Activated CD4-positive, CD25-positive, alpha-beta regulatory T cell (primary cell): Measurements from ENCODE around the gene GPR141.

Source experiments
- DNase-seq, 4 experiments: peaks; one replicate each; lab custom pipeline; 2025; lab: John Stamatoyannopoulos, UW

Gene GPR141

GRCh38 chr7:37732253-37732652, 48.7 kb downstream of the GPR141 start:
- no peak for DNase-seq

DNA sequence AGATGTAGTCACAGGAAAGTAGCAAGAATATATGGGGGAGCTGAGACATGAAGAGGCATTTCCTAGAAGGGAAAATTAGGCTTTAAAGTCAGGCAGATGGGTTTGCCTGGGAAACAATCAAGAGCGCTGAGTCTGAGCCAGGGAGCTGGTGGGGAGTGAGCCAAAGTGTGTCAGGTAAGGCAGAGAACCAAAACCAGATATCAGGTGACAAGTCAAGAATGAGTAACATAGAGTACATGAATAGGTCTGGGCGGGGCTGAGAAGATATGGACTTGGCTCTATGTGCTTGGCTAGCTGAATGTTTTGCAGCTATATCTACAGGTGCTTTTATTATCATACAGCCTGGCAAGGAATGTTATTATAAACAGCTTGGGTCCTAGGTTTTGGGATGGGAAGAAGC, 49.3 kb downstream of the GPR141 start:
- DNase-seq, result no peak

DNA sequence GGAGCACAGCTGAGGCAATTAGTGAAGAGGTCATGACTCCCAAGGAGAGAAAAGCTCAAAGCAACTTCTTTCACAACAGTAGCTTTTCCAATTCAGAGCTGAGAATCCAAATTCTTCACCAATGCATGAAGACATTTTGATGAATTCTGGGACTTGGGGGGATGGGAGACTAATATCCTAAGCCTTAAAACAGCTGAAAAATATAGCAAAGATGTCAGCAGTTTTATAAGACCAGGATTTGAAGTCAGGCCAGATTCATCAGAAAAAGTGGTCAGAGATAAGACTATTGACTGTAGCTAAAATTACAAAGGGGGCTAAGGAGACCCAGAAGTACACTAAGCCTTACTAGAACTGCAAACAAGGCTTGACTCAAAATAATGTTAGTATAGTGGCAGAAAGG, 51.6 kb downstream of the GPR141 start:
- DNase-seq, result no peak

- DNase-seq, result no peak
Observed at GRCh38 chr7:37738321-37738720, 54.8 kb downstream of the GPR141 start.

DNA sequence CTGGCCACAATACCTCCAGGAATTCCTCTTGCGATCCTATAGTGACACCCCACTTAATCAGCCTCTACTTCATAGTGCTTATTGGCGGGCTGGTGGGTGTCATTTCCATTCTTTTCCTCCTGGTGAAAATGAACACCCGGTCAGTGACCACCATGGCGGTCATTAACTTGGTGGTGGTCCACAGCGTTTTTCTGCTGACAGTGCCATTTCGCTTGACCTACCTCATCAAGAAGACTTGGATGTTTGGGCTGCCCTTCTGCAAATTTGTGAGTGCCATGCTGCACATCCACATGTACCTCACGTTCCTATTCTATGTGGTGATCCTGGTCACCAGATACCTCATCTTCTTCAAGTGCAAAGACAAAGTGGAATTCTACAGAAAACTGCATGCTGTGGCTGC, 56.8 kb downstream of the GPR141 start:
- DNase-seq, result no peak

DNA sequence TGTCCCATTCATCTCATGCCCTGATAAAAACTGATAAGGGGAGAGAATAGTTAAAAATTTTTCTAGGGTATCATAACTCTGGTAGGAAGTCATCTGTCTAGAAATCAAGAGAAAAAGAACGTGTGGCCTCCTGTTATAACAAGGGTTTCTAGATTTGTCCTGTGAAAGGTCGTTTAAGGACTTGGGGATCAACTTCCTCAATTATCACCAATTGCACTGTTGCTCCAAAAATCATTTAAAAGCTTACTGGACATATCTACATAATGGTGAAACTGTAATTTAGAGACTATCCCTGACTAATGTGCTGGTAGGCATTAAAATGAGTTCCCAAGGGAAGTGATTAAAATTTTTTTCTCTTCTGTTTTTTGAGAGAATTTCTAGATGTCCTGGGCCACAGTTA, 58.2 kb downstream of the GPR141 start:
- no peak for DNase-seq

GRCh38 chr7:37751096-37751495, 67.5 kb downstream of the GPR141 start:
- no peak for DNase-seq

DNA sequence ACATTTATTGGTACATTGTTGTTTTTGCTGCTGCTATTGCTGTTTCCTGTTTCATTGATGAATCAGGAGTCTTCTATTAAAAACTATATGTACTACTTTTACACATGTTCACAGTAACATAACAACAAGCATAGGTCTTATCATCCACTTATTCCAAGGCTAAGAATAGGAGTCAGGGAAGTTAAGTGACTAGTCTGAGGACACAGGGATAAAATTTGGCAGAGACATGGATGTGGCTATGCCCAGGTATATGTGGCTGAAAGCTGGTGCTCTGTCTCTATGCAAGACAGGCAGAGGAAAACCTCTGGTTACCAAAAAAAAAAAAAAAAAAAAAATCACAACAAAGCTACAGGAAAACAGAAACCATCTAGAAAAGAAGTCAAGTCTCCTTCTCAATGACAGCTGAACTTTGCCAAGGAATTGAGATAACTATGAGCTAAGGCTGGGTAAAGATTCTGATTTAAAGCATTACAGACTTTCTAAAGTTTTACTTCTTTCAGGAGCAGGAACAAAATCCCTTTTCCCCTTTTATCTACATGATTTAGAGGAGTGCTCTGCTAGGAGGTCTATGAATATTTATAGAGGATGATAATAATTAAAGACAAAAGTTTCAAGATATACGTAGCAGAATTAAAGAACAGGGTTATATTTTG, 70.0 kb downstream of the GPR141 start:
- no peak for DNase-seq

DNA sequence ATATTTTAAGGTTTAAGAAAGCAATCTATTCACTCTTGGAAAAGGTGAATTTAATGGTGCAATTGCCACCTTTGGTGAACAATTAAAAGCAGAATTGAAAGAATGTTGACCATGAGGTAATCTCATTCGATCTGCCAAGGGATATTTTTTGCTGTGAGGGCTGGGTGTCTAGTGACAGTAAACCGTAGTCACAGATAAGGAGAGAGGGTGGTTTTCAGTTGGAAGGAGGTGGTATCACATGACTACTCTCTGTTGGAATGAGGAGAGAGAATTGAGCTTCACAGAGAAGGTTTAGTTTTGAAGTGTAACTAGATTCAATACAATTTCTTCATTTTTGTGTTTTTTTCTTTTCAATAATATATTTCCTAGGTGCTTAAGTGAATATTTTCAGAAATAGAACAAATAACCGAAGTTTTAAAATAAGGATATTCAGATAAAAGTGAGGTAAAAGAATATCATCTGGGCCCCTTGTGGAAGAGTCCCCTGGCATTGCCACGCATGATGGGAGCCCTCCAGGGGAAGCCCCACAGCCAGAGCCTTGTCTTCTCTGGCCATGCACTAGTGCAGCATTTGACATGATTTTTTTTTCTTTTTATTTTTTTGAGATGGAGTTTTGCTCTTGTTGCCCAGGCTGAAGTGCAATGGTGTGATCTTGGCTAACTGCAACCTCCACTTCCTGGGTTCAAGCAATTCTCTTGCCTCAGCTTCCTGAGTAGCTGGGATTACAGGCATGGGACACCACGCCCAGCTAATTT, 73.4 kb downstream of the GPR141 start:
- DNase-seq, result no peak

DNA sequence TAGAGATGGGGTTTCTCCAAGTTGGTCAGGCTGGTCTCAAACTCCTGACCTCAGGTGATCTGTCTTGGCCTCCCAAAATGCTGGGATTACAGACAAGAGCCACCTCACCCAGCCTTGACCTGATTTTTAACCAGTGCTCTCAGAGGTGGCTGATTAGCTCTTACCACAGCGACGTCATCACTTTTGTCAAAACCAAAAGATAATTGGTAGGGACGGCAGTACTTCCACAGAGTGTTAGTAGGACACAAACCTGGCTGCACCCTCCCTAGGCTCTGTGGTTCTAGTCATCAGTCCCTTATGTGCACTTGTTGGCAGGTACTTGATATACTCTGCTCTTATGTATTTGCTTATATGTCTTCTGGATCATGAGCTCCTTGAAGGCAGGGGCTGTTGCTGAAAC, 74.0 kb downstream of the GPR141 start:
- DNase-seq, result no peak

DNA sequence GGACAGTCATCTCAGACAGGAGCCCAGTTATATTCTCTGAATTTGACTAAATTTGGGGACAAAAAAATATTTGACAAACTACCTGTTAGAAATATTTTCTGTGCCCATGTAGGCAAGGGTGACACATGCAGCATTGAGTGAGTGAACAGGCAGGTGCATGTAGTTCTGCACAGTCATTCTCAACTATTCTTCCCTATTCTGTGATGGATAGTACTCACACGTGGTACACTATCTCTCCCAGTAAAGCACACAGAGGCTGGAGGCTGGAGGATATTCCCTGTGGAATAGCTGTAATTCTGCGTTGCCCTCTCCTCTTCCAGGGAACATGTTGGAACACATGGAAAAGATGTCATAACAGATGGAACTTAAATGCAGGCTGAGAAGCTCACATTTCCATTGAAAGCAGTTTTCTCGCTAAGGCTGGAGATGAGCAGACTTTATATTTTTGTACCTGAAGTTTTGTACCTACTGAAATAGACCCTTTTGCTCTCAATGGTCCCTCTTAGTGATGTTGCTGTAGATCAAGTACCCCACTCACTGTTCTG, 75.0 kb downstream of the GPR141 start:
- no peak for DNase-seq

- DNase-seq, result no peak
Observed at GRCh38 chr7:37759526-37759925, 76.0 kb downstream of the GPR141 start.

GRCh38 chr7:37765421-37765829, 81.9 kb downstream of the GPR141 start:
- no peak for DNase-seq

GRCh38 chr7:37765872-37766525, 82.4 kb downstream of the GPR141 start:
- no peak for DNase-seq

GRCh38 chr7:37768611-37769010, 85.0 kb downstream of the GPR141 start:
- DNase-seq, result no peak

- DNase-seq, result no peak
Observed at GRCh38 chr7:37769291-37769690, 85.7 kb downstream of the GPR141 start.

DNA sequence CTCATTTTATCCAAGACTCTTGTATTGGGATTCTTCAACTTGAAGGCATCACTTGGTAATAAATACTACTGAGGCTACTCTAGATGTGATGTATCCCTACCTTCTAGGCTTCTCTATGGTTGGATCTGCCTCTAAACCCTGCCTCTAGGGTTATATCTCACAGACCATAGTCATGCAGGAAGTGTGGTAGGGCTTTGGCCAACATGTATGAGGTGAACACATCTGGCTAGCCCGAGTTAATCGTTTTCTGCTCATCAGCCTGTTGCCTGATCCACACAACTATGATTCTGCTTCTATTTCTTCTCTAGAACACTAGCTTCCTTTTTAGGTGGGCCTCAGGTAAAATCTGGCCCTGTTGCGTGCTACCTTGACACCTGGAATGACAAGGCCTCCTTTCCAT, 86.2 kb downstream of the GPR141 start:
- DNase-seq, result no peak

- DNase-seq, result no peak
Observed at GRCh38 chr7:37770838-37771237, 87.3 kb downstream of the GPR141 start.

DNA sequence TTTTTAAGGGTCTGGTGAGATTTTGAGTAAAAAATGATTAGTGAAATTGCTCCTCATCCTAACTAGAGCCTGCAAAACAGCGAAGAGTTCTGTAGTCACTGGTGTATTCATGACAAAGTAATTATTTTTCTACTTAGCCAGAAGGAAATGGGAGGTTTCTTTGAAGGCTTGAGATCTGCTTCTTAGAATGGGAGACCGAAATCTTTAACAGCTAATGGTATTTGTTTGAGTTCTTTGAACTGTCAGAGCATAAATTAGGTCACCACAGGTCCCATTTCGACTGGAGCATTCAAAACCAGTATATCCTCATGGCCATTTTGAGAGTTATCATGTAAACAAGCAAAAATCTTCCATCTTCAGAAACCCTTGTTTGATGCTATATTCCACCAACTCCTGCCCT, 87.8 kb downstream of the GPR141 start:
- DNase-seq, result no peak

- no peak for DNase-seq
Observed at GRCh38 chr7:37771801-37772200, 88.2 kb downstream of the GPR141 start.

- DNase-seq, result no peak
Observed at GRCh38 chr7:37775921-37776320, 92.4 kb downstream of the GPR141 start.

- no peak for DNase-seq
Observed at GRCh38 chr7:37781156-37781555, 97.6 kb downstream of the GPR141 start.

GRCh38 chr7:37782166-37782565, 98.6 kb downstream of the GPR141 start:
- DNase-seq, result no peak
